Thyroid gland (tissue), 4 donors: ENCODE measurements around the gene LRRC56.

Experiments
- CTCF ChIP-seq, 6 experiments: fragments of 200-600 bp in 3 of 6; fragments of 450-650 bp in 3 of 6; sonication (generic) in 3 of 6; IDR thresholded peaks; one replicate each; pipeline ENCODE4 v1.5.1; 2016 to 2019; ENCODE audit warnings: antibody characterized with exemption in 6 of 6, mild to moderate bottlenecking in 2 of 6, inconsistent platforms in 1 of 6, moderate library complexity in 1 of 6
- POLR2A ChIP-seq, 2 donors: fragments of 450-650 bp; IDR thresholded peaks; one replicate each; pipeline ENCODE4 v1.6.1; 2017; ENCODE audit warnings: antibody characterized with exemption in 2 of 2, mild to moderate bottlenecking in 2 of 2, moderate library complexity in 1 of 2

- no peak for TF ChIP-seq POLR2A (IDR thresholded peaks at IDR 0.05)
- no peak for TF ChIP-seq CTCF (IDR thresholded peaks at IDR 0.05)
Observed at GRCh38 chr11:550021-550745, 12.9 kb downstream of the LRRC56 start.
